Mesothelial cell of epicardium (in vitro differentiated cells): Measurements from ENCODE around the gene IL1RAPL2. TPM values are rescaled to one million over a fixed set of nuclear protein-coding genes. Genes with fewer than 3 reads are reported as not detected.
"Not testable (repeated sequence)": the region's sequence is repeated elsewhere in the genome, so short reads cannot be mapped to it uniquely, and the experiment has no call there.

ENCODE experiments used
- DNase-seq, 2 experiments: peaks; one replicate each; pipeline ENCODE4 v3.0.0; 2021; ENCODE audit warnings: low spot score in 2 of 2; ENCODE audit not compliant: unreplicated experiment in 2 of 2
- H3K27ac Mint-ChIP-seq: 2 replicates; pipeline ENCODE4 v1.8.0; 2021; ENCODE audit warnings: mixed read lengths
- H3K27me3 Mint-ChIP-seq: 2 replicates; pipeline ENCODE4 v1.8.0; 2021; ENCODE audit warnings: low read depth, mixed read lengths
- H3K36me3 Mint-ChIP-seq: 2 replicates; pipeline ENCODE4 v1.8.0; 2021; ENCODE audit warnings: mixed read lengths
- H3K4me1 Mint-ChIP-seq: 2 replicates; pipeline ENCODE4 v1.8.0; 2021; ENCODE audit warnings: mixed read lengths
- H3K4me3 Mint-ChIP-seq: 2 replicates; pipeline ENCODE4 v1.8.0; 2021; ENCODE audit warnings: mild to moderate bottlenecking, moderate library complexity, mixed read lengths
- H3K9me3 Mint-ChIP-seq: 2 replicates; pipeline ENCODE4 v1.8.0; 2021; ENCODE audit warnings: mixed read lengths
- CTCF ChIP-seq: fragments of 200-600 bp; sonication (generic); IDR thresholded peaks from one replicate; pipeline ENCODE4 v1.5.0; 2021; ENCODE audit warnings: antibody characterized with exemption; ENCODE audit not compliant: unreplicated experiment
- total RNA-seq: library from RNA; stranded (reverse); gene quantifications from 3 replicates; pipeline ENCODE4 v1.2.1, GENCODE V29; 2021

IL1RAPL2 gene
- total RNA-seq, 1 donor from 2014 or later = 0.92 TPM

- peaks cover 3% of the 10 kb centered on the region for H3K4me1 Mint-ChIP-seq
- H3K27me3 Mint-ChIP-seq = no peaks in the 10 kb centered on the region
- DNase-seq = no peak
- no peak overlapping the region for H3K4me3 Mint-ChIP-seq
- TF ChIP-seq CTCF = no peak
- H3K9me3 Mint-ChIP-seq = peaks cover 33% of the 10 kb centered on the region
- H3K27ac Mint-ChIP-seq = no peak overlapping the region
- H3K36me3 Mint-ChIP-seq = no peaks in the 10 kb centered on the region
Measured at GRCh38 chrX:105017641-105018040, 451.6 kb downstream of the IL1RAPL2 start.

- no peak for TF ChIP-seq CTCF
- Mint-ChIP-seq H3K27me3 (no peaks in the 10 kb centered on the region), H3K27ac (no peak overlapping the region), H3K4me1 (peaks cover 3% of the 10 kb centered on the region), H3K4me3 (no peak overlapping the region), H3K36me3 (no peaks in the 10 kb centered on the region), H3K9me3 (peaks cover 24% of the 10 kb centered on the region)
- no peak for DNase-seq
Measured at GRCh38 chrX:105018865-105019264, 452.9 kb downstream of the IL1RAPL2 start.

GRCh38 chrX:105028962-105029361 is 463.0 kb downstream of the IL1RAPL2 start:
- H3K4me3 Mint-ChIP-seq, H3K27ac Mint-ChIP-seq, H3K4me1 Mint-ChIP-seq, DNase-seq, H3K27me3 Mint-ChIP-seq, H3K36me3 Mint-ChIP-seq: not testable (repeated sequence)
- H3K9me3 Mint-ChIP-seq = peaks cover 48% of the 10 kb centered on the region

- H3K4me3 Mint-ChIP-seq = no peak overlapping the region
- H3K27me3 Mint-ChIP-seq = no peaks in the 10 kb centered on the region
- H3K36me3 Mint-ChIP-seq = no peaks in the 10 kb centered on the region
- H3K27ac Mint-ChIP-seq = no peak overlapping the region
- no peak for TF ChIP-seq CTCF
- DNase-seq = no peak
- H3K9me3 Mint-ChIP-seq = peaks cover 12% of the 10 kb centered on the region
- H3K4me1 Mint-ChIP-seq = no peaks in the 10 kb centered on the region
Measured at GRCh38 chrX:105038672-105039328, 472.8 kb downstream of the IL1RAPL2 start.

- DNase-seq = no peak
- no peak overlapping the region for H3K27ac Mint-ChIP-seq
- no peaks in the 10 kb centered on the region for H3K4me1 Mint-ChIP-seq
- H3K27me3 Mint-ChIP-seq = peaks cover 3% of the 10 kb centered on the region
- no peak overlapping the region for H3K4me3 Mint-ChIP-seq
- H3K9me3 Mint-ChIP-seq = peaks cover 30% of the 10 kb centered on the region
- no peaks in the 10 kb centered on the region for H3K36me3 Mint-ChIP-seq
- no peak for TF ChIP-seq CTCF
Measured at GRCh38 chrX:105050921-105051320, 484.9 kb downstream of the IL1RAPL2 start.

GRCh38 chrX:105051364-105051763 is 485.4 kb downstream of the IL1RAPL2 start:
- H3K36me3 Mint-ChIP-seq = no peaks in the 10 kb centered on the region
- TF ChIP-seq CTCF = no peak
- H3K4me3 Mint-ChIP-seq = no peak overlapping the region
- H3K27ac Mint-ChIP-seq = no peak overlapping the region
- H3K9me3 Mint-ChIP-seq = peaks cover 30% of the 10 kb centered on the region
- H3K4me1 Mint-ChIP-seq = no peaks in the 10 kb centered on the region
- H3K27me3 Mint-ChIP-seq = peaks cover 3% of the 10 kb centered on the region
- DNase-seq = no peak
